Pulmonary artery endothelial cell (primary cell): ENCODE measurements around the gene NIF3L1. TPM values are rescaled to one million over a fixed set of nuclear protein-coding genes. Genes with fewer than 3 reads are reported as not detected.

Source experiments
- total RNA-seq: library from RNA; depleted of rRNA; stranded (reverse); fragments of >200 nt; gene quantifications from 2 replicates; pipeline ENCODE4 v1.2.3, GENCODE V29; 2014

The NIF3L1 gene
- total RNA-seq, 1 donor from 2014 or later: 14.6 TPM

Other genes starting within 250 kb of the NIF3L1 start
- 747 and 842 TPM in 2 replicates for gene BZW1, start 77.5 kb upstream of the NIF3L1 start, total RNA-seq
- gene CLK1, start 24.7 kb upstream of the NIF3L1 start, total RNA-seq: 79.0 and 94.0 TPM in 2 replicates
- gene PPIL3, start 294 bp upstream of the NIF3L1 start, total RNA-seq: 19.1 and 38.4 TPM in 2 replicates
- 19.8 and 24.8 TPM in 2 replicates for gene ORC2, start 74.3 kb downstream of the NIF3L1 start, total RNA-seq
- gene HYCC2, start 182.3 kb downstream of the NIF3L1 start, total RNA-seq: 11.6 and 16.2 TPM in 2 replicates
- 89.2 and 90.5 TPM in 2 replicates for gene NDUFB3, start 182.6 kb downstream of the NIF3L1 start, total RNA-seq
- 228 and 323 TPM in 2 replicates for gene CFLAR, start 226.8 kb downstream of the NIF3L1 start, total RNA-seq